ENCODE measurements around the gene CITED2. TPM values are rescaled to one million over a fixed set of nuclear protein-coding genes. Genes with fewer than 3 reads are reported as not detected.

Gene CITED2
- total and polyA plus RNA-seq, 4 donors: 38.1 to 152 (median 96.0) TPM

- 82% methylated on average over 1 of the region's 2 CpGs for WGBS (ENCODE audit: insufficient coverage)
- no peaks in the 10 kb centered on the region for H3K36me3 ChIP-seq (ENCODE audit: control insufficient read depth, insufficient read depth, low read length)
- H3K27me3 ChIP-seq (ENCODE audit: control insufficient read depth, insufficient read depth, low read length): no peaks in the 10 kb centered on the region
Measured at GRCh38 chr6:139337001-139337400, 37.4 kb downstream of the CITED2 start.

GRCh38 chr6:139336488-139336887 lies 38.0 kb downstream of the CITED2 start:
- no peak overlapping the region for H3K4me3 ChIP-seq (ENCODE audit: low read depth, low read length)
- no peaks in the 10 kb centered on the region for H3K36me3 ChIP-seq (ENCODE audit: control insufficient read depth, insufficient read depth, low read length)
- 68% methylated on average over 2 of the region's 4 CpGs for WGBS (ENCODE audit: insufficient coverage)
- no peaks in the 10 kb centered on the region for H3K27me3 ChIP-seq (ENCODE audit: control insufficient read depth, insufficient read depth, low read length)
- DNase-seq (ENCODE audit: low read depth in 4 of 6, low spot score in 6 of 6): peak in 2 of 6 donors; percentile 25 to 45
- no peaks in the 10 kb centered on the region for H3K4me1 ChIP-seq (ENCODE audit: control insufficient read depth, insufficient read depth, low read length)
- H3K9me3 ChIP-seq (ENCODE audit: control insufficient read depth, insufficient read depth, low read length): no peaks in the 10 kb centered on the region
- no peak overlapping the region for H3K27ac ChIP-seq (ENCODE audit: low read depth, low read length)

More at GRCh38 chr6:139337001-139337400, 37.4 kb downstream of the CITED2 start:
- Histone ChIP-seq H3K4me3 (ENCODE audit: low read depth, low read length) (no peak overlapping the region), H3K4me1 (ENCODE audit: control insufficient read depth, insufficient read depth, low read length) (no peaks in the 10 kb centered on the region), H3K27ac (ENCODE audit: low read depth, low read length) (no peak overlapping the region), H3K9me3 (ENCODE audit: control insufficient read depth, insufficient read depth, low read length) (no peaks in the 10 kb centered on the region)
- DNase-seq (ENCODE audit: low read depth in 4 of 6, low spot score in 6 of 6): no peak

- H3K4me1 ChIP-seq (ENCODE audit: control insufficient read depth, insufficient read depth, low read length): no peaks in the 10 kb centered on the region
- H3K27me3 ChIP-seq (ENCODE audit: control insufficient read depth, insufficient read depth, low read length): no peaks in the 10 kb centered on the region
- no peak overlapping the region for H3K27ac ChIP-seq (ENCODE audit: low read depth, low read length)
- no CpG with 5 or more reads among the region's 5 CpGs for WGBS (ENCODE audit: insufficient coverage)
- no peaks in the 10 kb centered on the region for H3K36me3 ChIP-seq (ENCODE audit: control insufficient read depth, insufficient read depth, low read length)
- H3K4me3 ChIP-seq (ENCODE audit: low read depth, low read length): no peak overlapping the region
- DNase-seq (ENCODE audit: low read depth in 4 of 6, low spot score in 6 of 6): no peak
- no peaks in the 10 kb centered on the region for H3K9me3 ChIP-seq (ENCODE audit: control insufficient read depth, insufficient read depth, low read length)
Measured at GRCh38 chr6:139335447-139336210, 38.8 kb downstream of the CITED2 start.

DNA sequence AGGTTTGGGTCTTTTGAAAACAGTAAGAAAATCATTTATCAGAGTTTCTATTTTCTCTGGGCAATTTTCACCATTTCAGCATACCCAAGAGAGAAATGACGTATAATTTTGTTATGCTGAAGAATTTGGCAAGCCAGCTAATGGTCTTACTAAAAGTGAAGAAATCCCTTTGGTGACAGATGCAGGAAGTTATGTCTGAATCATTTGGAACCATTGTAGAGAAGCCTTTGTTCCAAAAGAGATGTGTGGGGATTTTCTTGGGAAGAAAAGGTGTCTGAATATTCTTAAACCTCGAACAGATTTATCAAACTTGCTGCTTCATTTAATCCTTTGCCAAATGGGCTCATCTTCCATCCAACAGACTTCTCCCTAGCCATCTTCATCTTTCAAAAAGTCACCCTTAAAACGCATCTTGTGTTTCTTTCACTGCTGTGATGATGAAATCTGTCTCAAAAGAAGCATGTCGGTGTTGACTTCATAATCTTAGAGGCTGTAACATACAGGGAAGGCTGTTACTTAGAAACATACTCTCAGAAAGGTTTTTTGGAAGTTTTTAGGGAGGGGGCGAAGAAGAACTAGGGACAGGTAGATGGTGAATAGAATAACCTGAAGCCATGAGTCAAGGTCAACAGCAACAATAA lies 39.5 kb downstream of the CITED2 start:
- H3K9me3 ChIP-seq (ENCODE audit: control insufficient read depth, insufficient read depth, low read length): no peaks in the 10 kb centered on the region
- H3K4me3 ChIP-seq (ENCODE audit: low read depth, low read length): no peak overlapping the region
- no peaks in the 10 kb centered on the region for H3K4me1 ChIP-seq (ENCODE audit: control insufficient read depth, insufficient read depth, low read length)
- WGBS (ENCODE audit: insufficient coverage): 80% methylated on average over 1 of the region's 5 CpGs
- no peak overlapping the region for H3K27ac ChIP-seq (ENCODE audit: low read depth, low read length)
- peak in 2 of 6 donors; percentile 44 to 49 for DNase-seq (ENCODE audit: low read depth in 4 of 6, low spot score in 6 of 6)
- H3K36me3 ChIP-seq (ENCODE audit: control insufficient read depth, insufficient read depth, low read length): no peaks in the 10 kb centered on the region
- H3K27me3 ChIP-seq (ENCODE audit: control insufficient read depth, insufficient read depth, low read length): no peaks in the 10 kb centered on the region

GRCh38 chr6:139330826-139331500 lies 43.5 kb downstream of the CITED2 start:
- Histone ChIP-seq H3K27me3 (ENCODE audit: control insufficient read depth, insufficient read depth, low read length) (no peaks in the 10 kb centered on the region), H3K4me1 (ENCODE audit: control insufficient read depth, insufficient read depth, low read length) (no peaks in the 10 kb centered on the region), H3K4me3 (ENCODE audit: low read depth, low read length) (no peak overlapping the region), H3K36me3 (ENCODE audit: control insufficient read depth, insufficient read depth, low read length) (no peaks in the 10 kb centered on the region), H3K9me3 (ENCODE audit: control insufficient read depth, insufficient read depth, low read length) (no peaks in the 10 kb centered on the region), H3K27ac (ENCODE audit: low read depth, low read length) (no peak overlapping the region)
- no peak for DNase-seq (ENCODE audit: low read depth in 4 of 6, low spot score in 6 of 6)
- WGBS (ENCODE audit: insufficient coverage): 67% methylated on average over 1 of the region's 3 CpGs

DNA sequence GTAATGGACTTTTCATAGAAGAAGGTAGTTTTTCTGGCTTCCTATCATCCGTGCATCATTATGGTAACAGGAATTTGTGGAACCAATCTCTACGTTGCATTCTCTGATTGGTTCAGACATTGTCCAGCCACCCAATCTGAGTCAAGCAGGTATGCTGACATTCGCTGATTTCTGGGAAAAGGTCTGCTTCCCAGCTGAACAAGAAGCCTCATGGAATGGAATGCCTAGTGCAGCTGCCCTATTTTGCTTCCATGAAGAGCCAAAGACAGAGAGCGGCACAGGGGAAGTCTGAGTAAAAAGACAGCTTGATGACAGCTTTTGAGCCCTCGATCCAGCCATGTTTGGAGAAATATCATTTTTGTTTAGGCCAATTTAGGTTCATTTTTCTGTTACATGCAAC lies 44.1 kb downstream of the CITED2 start:
- Histone ChIP-seq H3K4me3 (ENCODE audit: low read depth, low read length) (no peak overlapping the region), H3K36me3 (ENCODE audit: control insufficient read depth, insufficient read depth, low read length) (no peaks in the 10 kb centered on the region), H3K27me3 (ENCODE audit: control insufficient read depth, insufficient read depth, low read length) (no peaks in the 10 kb centered on the region), H3K4me1 (ENCODE audit: control insufficient read depth, insufficient read depth, low read length) (no peaks in the 10 kb centered on the region), H3K9me3 (ENCODE audit: control insufficient read depth, insufficient read depth, low read length) (no peaks in the 10 kb centered on the region), H3K27ac (ENCODE audit: low read depth, low read length) (no peak overlapping the region)
- DNase-seq (ENCODE audit: low read depth in 4 of 6, low spot score in 6 of 6): peak in 1 of 6 donors; percentile 11
- WGBS (ENCODE audit: insufficient coverage): 93% methylated on average over 3 of the region's 5 CpGs

DNA sequence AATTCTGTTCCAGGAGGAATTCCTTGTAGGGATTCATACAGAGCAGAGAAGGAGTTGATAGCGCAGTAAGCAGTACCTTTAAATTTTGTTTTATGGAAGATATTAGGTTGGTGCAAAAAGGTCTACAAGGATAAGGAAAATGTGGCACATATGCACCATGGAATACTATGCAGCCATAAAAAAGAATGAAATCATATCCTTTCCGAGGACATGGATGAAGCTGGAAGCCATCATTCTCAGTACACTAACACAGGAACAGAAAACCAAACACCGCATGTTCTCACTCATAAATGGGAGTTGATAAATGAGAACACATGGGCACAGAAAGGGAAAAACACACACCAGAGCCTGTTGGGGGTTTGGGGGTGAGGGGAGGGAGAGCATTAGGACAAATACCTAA lies 45.2 kb downstream of the CITED2 start:
- WGBS (ENCODE audit: insufficient coverage): 100% methylated on average over 1 of the region's 3 CpGs
- H3K4me1 ChIP-seq (ENCODE audit: control insufficient read depth, insufficient read depth, low read length): no peaks in the 10 kb centered on the region
- DNase-seq (ENCODE audit: low read depth in 4 of 6, low spot score in 6 of 6): no peak
- no peak overlapping the region for H3K27ac ChIP-seq (ENCODE audit: low read depth, low read length)
- H3K36me3 ChIP-seq (ENCODE audit: control insufficient read depth, insufficient read depth, low read length): no peaks in the 10 kb centered on the region
- H3K27me3 ChIP-seq (ENCODE audit: control insufficient read depth, insufficient read depth, low read length): no peaks in the 10 kb centered on the region
- H3K9me3 ChIP-seq (ENCODE audit: control insufficient read depth, insufficient read depth, low read length): no peaks in the 10 kb centered on the region
- no peak overlapping the region for H3K4me3 ChIP-seq (ENCODE audit: low read depth, low read length)

GRCh38 chr6:139327038-139327437 lies 47.4 kb downstream of the CITED2 start:
- Histone ChIP-seq H3K36me3 (ENCODE audit: control insufficient read depth, insufficient read depth, low read length) (no peaks in the 10 kb centered on the region), H3K4me1 (ENCODE audit: control insufficient read depth, insufficient read depth, low read length) (no peaks in the 10 kb centered on the region), H3K9me3 (ENCODE audit: control insufficient read depth, insufficient read depth, low read length) (no peaks in the 10 kb centered on the region), H3K4me3 (ENCODE audit: low read depth, low read length) (no peak overlapping the region), H3K27ac (ENCODE audit: low read depth, low read length) (no peak overlapping the region), H3K27me3 (ENCODE audit: control insufficient read depth, insufficient read depth, low read length) (no peaks in the 10 kb centered on the region)
- 94% methylated on average over 5 of the region's 5 CpGs for WGBS (ENCODE audit: insufficient coverage)
- DNase-seq (ENCODE audit: low read depth in 4 of 6, low spot score in 6 of 6): no peak

GRCh38 chr6:139325686-139326085 lies 48.8 kb downstream of the CITED2 start:
- no peak overlapping the region for H3K4me3 ChIP-seq (ENCODE audit: low read depth, low read length)
- no peaks in the 10 kb centered on the region for H3K36me3 ChIP-seq (ENCODE audit: control insufficient read depth, insufficient read depth, low read length)
- H3K9me3 ChIP-seq (ENCODE audit: control insufficient read depth, insufficient read depth, low read length): no peaks in the 10 kb centered on the region
- no peak for DNase-seq (ENCODE audit: low read depth in 4 of 6, low spot score in 6 of 6)
- no peaks in the 10 kb centered on the region for H3K4me1 ChIP-seq (ENCODE audit: control insufficient read depth, insufficient read depth, low read length)
- no peak overlapping the region for H3K27ac ChIP-seq (ENCODE audit: low read depth, low read length)
- 40% methylated on average over 1 of the region's 1 CpG for WGBS (ENCODE audit: insufficient coverage)
- H3K27me3 ChIP-seq (ENCODE audit: control insufficient read depth, insufficient read depth, low read length): no peaks in the 10 kb centered on the region
